B cell (primary cell): ENCODE measurements around the gene MID1IP1. TPM values are rescaled to one million over a fixed set of nuclear protein-coding genes. Genes with fewer than 3 reads are reported as not detected.

Experiments
- ATAC-seq: fragments of 200-7000 bp; cut with Tn5 transposase; one replicate; pipeline ENCODE4 v1.10.0; 2021; ENCODE audit warnings: low read depth, mild to moderate bottlenecking, moderate number of reproducible peaks, moderate library complexity
- CTCF ChIA-PET: fragments of 350-600 bp; sonication (Branson Sonifier 250); formaldehyde crosslinking; loops from one replicate; lab custom pipeline; 2021; ENCODE audit warnings: antibody characterized with exemption, inconsistent platforms; lab: Charles Lee
- POLR2A ChIA-PET: fragments of 350-600 bp; sonication (Branson Sonifier 250); formaldehyde crosslinking; loops from one replicate; lab custom pipeline; 2021; ENCODE audit warnings: antibody characterized with exemption; lab: Charles Lee
- DNase-seq: peaks from one replicate; pipeline ENCODE4 v3.0.0; 2013
- H2AFZ ChIP-seq: 2 replicates; pipeline ENCODE4 v1.6.1; 2012; ENCODE audit warnings: mild to moderate bottlenecking, low read depth, low read length; ENCODE audit not compliant: insufficient read depth, poor library complexity, severe bottlenecking
- H3K27ac ChIP-seq, 2 donors: 1 replicate in 1 of 2; 2 replicates in 1 of 2; pipeline ENCODE4 v1.5.1; 2012 to 2013; ENCODE audit warnings: low read length in 2 of 2, mild to moderate bottlenecking in 2 of 2, moderate library complexity in 1 of 2
- H3K27me3 ChIP-seq, 4 experiments: fragments of 200-600 bp in 1 of 4; sonication (generic) in 1 of 4; replicated peaks in 1 of 4; 1 replicate in 2 of 4; 2 replicates in 2 of 4; pipeline versions ENCODE4 v1.6.1 to v1.7.0; 2013 to 2016; ENCODE audit warnings: low read length in 3 of 4, mild to moderate bottlenecking in 2 of 4, mixed read lengths in 1 of 4, moderate library complexity in 1 of 4; ENCODE audit not compliant: insufficient read depth in 4 of 4, control insufficient read depth in 3 of 4; ENCODE audit errors: control extremely low read depth in 1 of 4
- H3K36me3 ChIP-seq, 2 experiments: replicated peaks in 1 of 2; 1 replicate in 1 of 2; 2 replicates in 1 of 2; pipeline versions ENCODE4 v1.6.1 to v1.7.1; 2013; ENCODE audit warnings: low read length in 1 of 2; ENCODE audit not compliant: insufficient read depth in 2 of 2, control insufficient read depth in 1 of 2; ENCODE audit errors: control extremely low read depth in 1 of 2, extremely low read depth in 1 of 2
- H3K4me1 ChIP-seq, 2 donors: fragments of 200-600 bp in 1 of 2; sonication (generic) in 1 of 2; 1 replicate in 1 of 2; 2 replicates in 1 of 2; pipeline versions ENCODE4 v1.5.1 to v1.6.1; 2013 to 2017; ENCODE audit warnings: low read length in 2 of 2; ENCODE audit not compliant: control insufficient read depth in 2 of 2, insufficient read depth in 2 of 2
- H3K4me2 ChIP-seq: replicated peaks from 2 replicates; pipeline ENCODE3; 2012; ENCODE audit warnings: mild to moderate bottlenecking, low read depth, low read length; ENCODE audit not compliant: poor library complexity, severe bottlenecking
- H3K4me3 ChIP-seq, 5 experiments: fragments of 200-600 bp in 1 of 5; sonication (generic) in 1 of 5; 1 replicate in 3 of 5; 2 replicates in 2 of 5; pipeline versions ENCODE4 v1.5.1 to v1.7.0; 2011 to 2016; ENCODE audit warnings: low read length in 4 of 5, mild to moderate bottlenecking in 4 of 5, low read depth in 2 of 5, control low read depth in 1 of 5, moderate library complexity in 1 of 5; ENCODE audit not compliant: insufficient read depth in 1 of 5; ENCODE audit errors: control extremely low read depth in 1 of 5, extremely low read depth in 1 of 5
- H3K79me2 ChIP-seq: fragments of 200-600 bp; sonication (generic); one replicate; pipeline ENCODE4 v1.6.0; 2016; ENCODE audit warnings: low read length; ENCODE audit not compliant: control insufficient read depth, insufficient read depth
- H3K9ac ChIP-seq: fragments of 200-600 bp; sonication (generic); 2 replicates; pipeline ENCODE4 v1.6.1; 2017; ENCODE audit warnings: mild to moderate bottlenecking, low read length, moderate library complexity
- H3K9me3 ChIP-seq, 3 donors: one replicate each; pipeline versions ENCODE4 v1.6.1 to v1.7.1; 2013; ENCODE audit warnings: low read length in 2 of 3; ENCODE audit not compliant: control insufficient read depth in 2 of 3, insufficient read depth in 1 of 3; ENCODE audit errors: control extremely low read depth in 1 of 3
- H4K20me1 ChIP-seq: 2 replicates; pipeline ENCODE4 v1.6.0; 2012; ENCODE audit warnings: mild to moderate bottlenecking, low read length; ENCODE audit not compliant: insufficient read depth, control insufficient read depth, poor library complexity, severe bottlenecking
- H3K27ac Mint-ChIP-seq: one replicate; pipeline ENCODE4 v1.8.0; 2021; ENCODE audit warnings: mixed read lengths
- H3K27me3 Mint-ChIP-seq: one replicate; pipeline ENCODE4 v1.8.0; 2021; ENCODE audit warnings: mixed read lengths
- H3K4me1 Mint-ChIP-seq: one replicate; pipeline ENCODE4 v1.8.0; 2021; ENCODE audit warnings: mixed read lengths
- H3K4me3 Mint-ChIP-seq: one replicate; pipeline ENCODE4 v1.8.0; 2021; ENCODE audit warnings: mixed read lengths
- H3K9me3 Mint-ChIP-seq: one replicate; pipeline ENCODE4 v1.8.0; 2022; ENCODE audit warnings: mixed read lengths; ENCODE audit not compliant: insufficient read depth
- EZH2 ChIP-seq: IDR thresholded peaks from 2 replicates; pipeline ENCODE4 v1.6.1; 2012; ENCODE audit warnings: borderline replicate concordance, low read depth, mild to moderate bottlenecking, moderate library complexity, low read length; ENCODE audit not compliant: insufficient read depth, poor library complexity, severe bottlenecking
- WGBS: methylation state at CpG from one replicate; pipeline ENCODE4 v1.1.5; 2013; ENCODE audit warnings: missing lambda C conversion rate; ENCODE audit not compliant: insufficient coverage; 5-methylcytosine and 5-hydroxymethylcytosine counted together
- intact Hi-C: fragments of 100-400 bp; cut with micrococcal nuclease; formaldehyde crosslinking; loops from one replicate; pipeline ENCODE4 v1.10.0; 2022
- polyA plus RNA-seq: library from polyadenylated mRNA; depleted of rRNA; stranded (reverse); fragments of >200 nt; gene quantifications from 2 replicates; pipeline ENCODE4 v1.2.3, GENCODE V29; 2012
- total RNA-seq, 2 donors: library from RNA; stranded (reverse); fragments of 120-200 nt in 1 of 2; gene quantifications; 1 replicate in 1 of 2; 2 replicates in 1 of 2; pipeline versions ENCODE4 v1.2.3 to v1.2.4, GENCODE V29; 2013 to 2022
- TF ChIP-seq, protein P1 (sequence below): fragments of 200-600 bp; IDR thresholded peaks from one replicate; pipeline ENCODE4 v1.8.0; 2022; ENCODE audit warnings: antibody characterized with exemption, mild to moderate bottlenecking

MID1IP1 gene
- total and polyA plus RNA-seq, 2 donors (not counting 1 experiment from before 2014, with no cell fraction given): 28.2 to 46.2 TPM

DNA sequence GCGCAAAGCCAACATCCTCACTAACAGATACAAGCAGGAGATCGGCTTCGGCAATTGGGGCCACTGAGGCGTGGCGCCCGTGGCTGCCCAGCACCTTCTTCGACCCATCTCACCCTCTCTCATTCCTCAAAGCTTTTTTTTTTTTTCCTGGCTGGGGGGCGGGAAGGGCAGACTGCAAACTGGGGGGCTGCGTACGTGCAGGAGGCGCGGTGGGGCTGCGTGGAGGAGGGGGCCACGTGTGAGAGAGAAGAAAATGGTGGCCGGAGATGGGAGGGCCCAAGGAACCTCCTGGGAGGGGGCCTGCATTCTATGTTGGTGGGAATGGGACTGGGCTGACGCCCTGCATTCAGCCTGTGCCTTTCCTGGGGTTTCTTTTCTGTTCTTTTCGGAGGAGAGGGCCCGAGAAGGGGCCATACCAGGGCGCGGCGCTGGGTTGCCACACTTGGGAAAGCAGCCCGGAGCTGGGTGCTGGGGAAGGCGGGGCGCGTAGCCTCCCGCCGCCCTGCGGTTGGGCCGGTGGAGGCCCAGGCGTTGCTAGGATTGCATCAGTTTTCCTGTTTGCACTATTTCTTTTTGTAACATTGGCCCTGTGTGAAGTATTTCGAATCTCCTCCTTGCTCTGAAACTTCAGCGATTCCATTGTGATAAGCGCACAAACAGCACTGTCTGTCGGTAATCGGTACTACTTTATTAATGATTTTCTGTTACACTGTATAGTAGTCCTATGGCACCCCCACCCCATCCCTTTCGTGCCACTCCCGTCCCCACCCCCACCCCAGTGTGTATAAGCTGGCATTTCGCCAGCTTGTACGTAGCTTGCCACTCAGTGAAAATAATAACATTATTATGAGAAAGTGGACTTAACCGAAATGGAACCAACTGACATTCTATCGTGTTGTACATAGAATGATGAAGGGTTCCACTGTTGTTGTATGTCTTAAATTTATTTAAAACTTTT is 4.5 kb downstream of the MID1IP1 start:
- H3K27me3 ChIP-seq: no peaks in the 10 kb centered on the region
- H3K4me2 ChIP-seq: peak overlapping the region; percentile 78
- Mint-ChIP-seq H3K4me1 (peaks cover 40% of the 10 kb centered on the region), H3K9me3 (no peaks in the 10 kb centered on the region), H3K4me3 (peak overlapping the region; percentile 91), H3K27me3 (peaks cover 3% of the 10 kb centered on the region), H3K27ac (peak overlapping the region; percentile 88)
- WGBS: 0% methylated on average over 13 of the region's 41 CpGs
- POLR2A ChIA-PET: interaction anchor here (0.7 to 4.2 kb wide), 2 partner anchors 74 to 224 kb away, joined by 8 to 41 read pairs; no protein-coding TSS in a partner anchor
- CTCF ChIA-PET: interaction anchor here (1.2 to 3.3 kb wide), 3 partner anchors 29 to 343 kb away, joined by 3 to 15 read pairs (median 6); no protein-coding TSS in a partner anchor
- no peaks in the 10 kb centered on the region for H4K20me1 ChIP-seq
- H3K9ac ChIP-seq: peak overlapping the region; percentile 66
- peak overlapping the region; percentile 57 to 69 (median 64) for H3K4me3 ChIP-seq
- peaks cover 15% of the 10 kb centered on the region for H3K79me2 ChIP-seq
- peaks cover 21 to 33% of the 10 kb centered on the region in 2 donors for H3K4me1 ChIP-seq
- H3K9me3 ChIP-seq: no peaks in the 10 kb centered on the region
- H3K36me3 ChIP-seq: no peaks in the 10 kb centered on the region
- ATAC-seq (peak; percentile 44), DNase-seq (peak; percentile 68)
- no peak for TF ChIP-seq EZH2
- TF ChIP-seq, protein P1, sequence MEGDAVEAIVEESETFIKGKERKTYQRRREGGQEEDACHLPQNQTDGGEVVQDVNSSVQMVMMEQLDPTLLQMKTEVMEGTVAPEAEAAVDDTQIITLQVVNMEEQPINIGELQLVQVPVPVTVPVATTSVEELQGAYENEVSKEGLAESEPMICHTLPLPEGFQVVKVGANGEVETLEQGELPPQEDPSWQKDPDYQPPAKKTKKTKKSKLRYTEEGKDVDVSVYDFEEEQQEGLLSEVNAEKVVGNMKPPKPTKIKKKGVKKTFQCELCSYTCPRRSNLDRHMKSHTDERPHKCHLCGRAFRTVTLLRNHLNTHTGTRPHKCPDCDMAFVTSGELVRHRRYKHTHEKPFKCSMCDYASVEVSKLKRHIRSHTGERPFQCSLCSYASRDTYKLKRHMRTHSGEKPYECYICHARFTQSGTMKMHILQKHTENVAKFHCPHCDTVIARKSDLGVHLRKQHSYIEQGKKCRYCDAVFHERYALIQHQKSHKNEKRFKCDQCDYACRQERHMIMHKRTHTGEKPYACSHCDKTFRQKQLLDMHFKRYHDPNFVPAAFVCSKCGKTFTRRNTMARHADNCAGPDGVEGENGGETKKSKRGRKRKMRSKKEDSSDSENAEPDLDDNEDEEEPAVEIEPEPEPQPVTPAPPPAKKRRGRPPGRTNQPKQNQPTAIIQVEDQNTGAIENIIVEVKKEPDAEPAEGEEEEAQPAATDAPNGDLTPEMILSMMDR: no peak
- H3K27ac ChIP-seq: peak overlapping the region; percentile 78 to 82
- intact Hi-C loops: loop anchor here (2.0 to 10.0 kb wide), 2 partner anchors 75 to 1369 kb away; no protein-coding TSS in a partner anchor
- H2AFZ ChIP-seq: peak overlapping the region; percentile 75
